Left ventricle myocardium inferior (tissue), 1 donor: ENCODE data around the gene PAQR7. TPM values are rescaled to one million over a fixed set of nuclear protein-coding genes. Genes with fewer than 3 reads are reported as not detected.
A peak's percentile ranks its signal among the peaks of the same experiment; 100 is the strongest.

ENCODE experiments used
- DNase-seq: peaks from one replicate; pipeline ENCODE4 v3.0.0-alpha.2; 2020
- H3K27ac ChIP-seq: fragments of 200-600 bp; replicated peaks from 2 replicates; pipeline ENCODE4 v1.8.0; 2021
- H3K27me3 ChIP-seq: fragments of 200-600 bp; 2 replicates; pipeline ENCODE4 v1.8.0; 2021; ENCODE audit warnings: low read depth
- H3K36me3 ChIP-seq: fragments of 200-600 bp; 2 replicates; pipeline ENCODE4 v1.8.0; 2021
- H3K4me1 ChIP-seq: fragments of 200-600 bp; 2 replicates; pipeline ENCODE4 v1.8.0; 2021
- H3K4me3 ChIP-seq: fragments of 200-600 bp; 2 replicates; pipeline ENCODE4 v1.8.0; 2021; ENCODE audit warnings: mild to moderate bottlenecking, moderate library complexity
- H3K9me3 ChIP-seq: fragments of 200-600 bp; replicated peaks from 2 replicates; pipeline ENCODE4 v1.8.0; 2021
- CTCF ChIP-seq: fragments of 200-600 bp; IDR thresholded peaks from 2 replicates; pipeline ENCODE4 v1.8.0; 2021; ENCODE audit warnings: antibody characterized with exemption, mild to moderate bottlenecking, borderline replicate concordance
- intact Hi-C: fragments of 100-400 bp; cut with micrococcal nuclease; formaldehyde crosslinking; loops from one replicate; pipeline ENCODE4 v1.11.0; 2022
- total RNA-seq: library from RNA; stranded (reverse); fragmentation: NEBNext Ultra II Directional; extraction: Animal tissue kit (Norgen Biotek cat#: 25700); gene quantifications from one replicate; pipeline ENCODE4 v1.2.1, GENCODE V29; 2021
- donor health status: DM: no; HTN: yes; CAD: no; lungs with severe emphysema.

Gene PAQR7
- total RNA-seq, 1 donor from 2014 or later = 1.9 TPM

GRCh38 chr1:25911162-25911561 is 35.7 kb upstream of the PAQR7 start:
- Histone ChIP-seq H3K27ac (no peak overlapping the region), H3K9me3 (no peaks in the 10 kb centered on the region), H3K36me3 (no peaks in the 10 kb centered on the region), H3K27me3 (no peaks in the 10 kb centered on the region), H3K4me3 (no peak overlapping the region), H3K4me1 (peaks cover 24% of the 10 kb centered on the region)
- no peak for DNase-seq
- TF ChIP-seq CTCF = no peak
- intact Hi-C loops = no loop called here

GRCh38 chr1:25909040-25909439 is 33.5 kb upstream of the PAQR7 start:
- no peak for DNase-seq
- H3K9me3 ChIP-seq = no peaks in the 10 kb centered on the region
- H3K27ac ChIP-seq = no peak overlapping the region
- no peak for TF ChIP-seq CTCF
- no peaks in the 10 kb centered on the region for H3K27me3 ChIP-seq
- H3K4me1 ChIP-seq = peaks cover 40% of the 10 kb centered on the region
- no peaks in the 10 kb centered on the region for H3K36me3 ChIP-seq
- no peak overlapping the region for H3K4me3 ChIP-seq
- intact Hi-C loops = no loop called here

- intact Hi-C loops = no loop called here
- no peak for DNase-seq
These were observed 32.7 kb upstream of the PAQR7 start for GRCh38 chr1:25908161-25908560.

GRCh38 chr1:25907601-25908000 is 32.1 kb upstream of the PAQR7 start:
- no peak for DNase-seq
- intact Hi-C loops = no loop called here
- TF ChIP-seq CTCF = no peak
- H3K4me3 ChIP-seq = no peak overlapping the region
- no peaks in the 10 kb centered on the region for H3K36me3 ChIP-seq
- H3K4me1 ChIP-seq = peaks cover 38% of the 10 kb centered on the region
- H3K27ac ChIP-seq = peak overlapping the region; percentile 75
- H3K9me3 ChIP-seq = no peaks in the 10 kb centered on the region
- no peaks in the 10 kb centered on the region for H3K27me3 ChIP-seq

More at GRCh38 chr1:25908161-25908560, 32.7 kb upstream of the PAQR7 start:
- no peak overlapping the region for H3K27ac ChIP-seq
- H3K4me3 ChIP-seq = no peak overlapping the region
- H3K27me3 ChIP-seq = no peaks in the 10 kb centered on the region
- no peak for TF ChIP-seq CTCF
- peaks cover 39% of the 10 kb centered on the region for H3K4me1 ChIP-seq
- no peaks in the 10 kb centered on the region for H3K36me3 ChIP-seq
- no peaks in the 10 kb centered on the region for H3K9me3 ChIP-seq

- intact Hi-C loops = no loop called here
- peak; percentile 16 for DNase-seq
- H3K27ac ChIP-seq = peak overlapping the region; percentile 75
- TF ChIP-seq CTCF = no peak
- H3K4me3 ChIP-seq = peak overlapping the region; percentile 88
- H3K27me3 ChIP-seq = no peaks in the 10 kb centered on the region
- H3K4me1 ChIP-seq = peaks cover 34% of the 10 kb centered on the region
- no peaks in the 10 kb centered on the region for H3K9me3 ChIP-seq
- H3K36me3 ChIP-seq = no peaks in the 10 kb centered on the region
These were observed 31.3 kb upstream of the PAQR7 start for GRCh38 chr1:25906644-25907300.
